ENCODE results near the gene TLR7. TPM values are rescaled to one million over a fixed set of nuclear protein-coding genes. Genes with fewer than 3 reads are reported as not detected.

TLR7 gene
- total and polyA plus RNA-seq, 10 of the 15 experiments (the other 5 are each of a cell fraction or from before 2014, with no cell fraction given) = 12.0 to 44.4 (median 22.6) TPM

- Histone ChIP-seq H3K79me2 (ENCODE audit: control insufficient read depth, insufficient read depth, low read length) (no peaks in the 10 kb centered on the region), H3K4me2 (ENCODE audit: control insufficient read depth, insufficient read depth) (no peak overlapping the region), H3K27me3 (replicated peaks in 1 of 2; ENCODE audit: control insufficient read depth in 2 of 2, insufficient read depth in 2 of 2, low read length in 1 of 2) (no peaks in the 10 kb centered on the region), H2AFZ (ENCODE audit: control insufficient read depth, low read depth, low read length) (no peak overlapping the region), H3K4me3 (no peak overlapping the region), H4K20me1 (ENCODE audit: control insufficient read depth, insufficient read depth) (no peaks in the 10 kb centered on the region), H3K36me3 (ENCODE audit: control insufficient read depth in 2 of 2, insufficient read depth in 2 of 2, low read length in 1 of 2) (no peaks in the 10 kb centered on the region), H3K4me1 (ENCODE audit: control insufficient read depth, insufficient read depth, low read length) (no peaks in the 10 kb centered on the region), H3K9ac (ENCODE audit: control insufficient read depth, insufficient read depth, low read length) (no peak overlapping the region), H3K27ac (ENCODE audit: control insufficient read depth, insufficient read depth) (no peak overlapping the region), H3K9me3 (replicated peaks; ENCODE audit: control insufficient read depth, insufficient read depth, low read length) (no peaks in the 10 kb centered on the region; the same call in 2 of the 3 replicates)
- ChIA-PET POLR2A (no interaction called here), SMC1A (ENCODE audit: uncharacterized antibody, unreplicated experiment) (no interaction called here), CTCF (no interaction called here), RAD21 (ENCODE audit: unreplicated experiment) (no interaction called here)
- ATAC-seq (no peak), FAIRE-seq (no peak), DNase-seq (ENCODE audit: low read depth, low spot score) (no peak)
- intact Hi-C loops (cut with micrococcal nuclease; ENCODE audit: unreplicated experiment) (no loop called here), in situ Hi-C loops (cut with MboI) (no loop called here)
- 33% methylated on average over 1 of the region's 1 CpG for WGBS (ENCODE audit: insufficient coverage, insufficient replicate concordance, low lambda C conversion rate, missing lambda C conversion rate)
- no TSS peak for BruUV-seq (replicated peaks)
- TF ChIP-seq SIN3A (IDR thresholded peaks at IDR 0.05; ENCODE audit: low read depth, low read length) = no peak
- no peak for TF ChIP-seq CUX1 (IDR thresholded peaks at IDR 0.05; ENCODE audit: insufficient replicate concordance, low read depth, low read length)
- TF ChIP-seq EZH2 (IDR thresholded peaks at IDR 0.05; ENCODE audit: borderline replicate concordance, control insufficient read depth, low read depth, low read length) = no peak
- TF ChIP-seq ZNF687 (IDR thresholded peaks at IDR 0.05) = no peak
- TF ChIP-seq NFYA (IDR thresholded peaks at IDR 0.05; ENCODE audit: borderline replicate concordance, low read depth, low read length) = no peak
- TF ChIP-seq SMAD1 (IDR thresholded peaks at IDR 0.05; ENCODE audit: low read depth, partially characterized antibody) = no peak
- TF ChIP-seq SP1 (IDR thresholded peaks at IDR 0.05; ENCODE audit: low read depth, low read length) = no peak
- no peak for TF ChIP-seq CHD1 (IDR thresholded peaks at IDR 0.05; ENCODE audit: low read depth, low read length)
- no peak for TF ChIP-seq NKRF (conservative IDR thresholded peaks at IDR 0.05)
- no peak for TF ChIP-seq TCF12 (IDR thresholded peaks at IDR 0.05; ENCODE audit: low read depth, low read length)
- no peak for TF ChIP-seq RB1 (IDR thresholded peaks at IDR 0.05; ENCODE audit: borderline replicate concordance)
These were observed 65.4 kb downstream of the TLR7 start for GRCh38 chrX:12932244-12932643.

All from GM12878 (cell line).